ENCODE measurements around the gene OAF. TPM values are rescaled to one million over a fixed set of nuclear protein-coding genes. Genes with fewer than 3 reads are reported as not detected.

OAF gene
- total RNA-seq, result 1 to 10 TPM; 1.7 to 3.6 TPM
- polyA plus RNA-seq (2013, experiment 1 of 2), result 15.1 TPM
- 14.4 TPM for polyA plus RNA-seq (2013, experiment 2 of 2)
- long read RNA-seq, experiment 1, partial matches to known transcripts, result 0 of 1 reads
- long read RNA-seq, experiment 1, other reads (novel, unspliced or antisense), result 0 of 1 reads
- long read RNA-seq, experiment 2, partial matches to known transcripts, result 0 of 4 reads
- long read RNA-seq, experiment 2, other reads (novel, unspliced or antisense), result 1 of 4 reads
- long read RNA-seq, experiment 3, partial matches to known transcripts, result 0 of 1 reads
- long read RNA-seq, experiment 3, other reads (novel, unspliced or antisense), result 1 of 1 reads
- long read RNA-seq, experiment 4, result 0 reads

DNA sequence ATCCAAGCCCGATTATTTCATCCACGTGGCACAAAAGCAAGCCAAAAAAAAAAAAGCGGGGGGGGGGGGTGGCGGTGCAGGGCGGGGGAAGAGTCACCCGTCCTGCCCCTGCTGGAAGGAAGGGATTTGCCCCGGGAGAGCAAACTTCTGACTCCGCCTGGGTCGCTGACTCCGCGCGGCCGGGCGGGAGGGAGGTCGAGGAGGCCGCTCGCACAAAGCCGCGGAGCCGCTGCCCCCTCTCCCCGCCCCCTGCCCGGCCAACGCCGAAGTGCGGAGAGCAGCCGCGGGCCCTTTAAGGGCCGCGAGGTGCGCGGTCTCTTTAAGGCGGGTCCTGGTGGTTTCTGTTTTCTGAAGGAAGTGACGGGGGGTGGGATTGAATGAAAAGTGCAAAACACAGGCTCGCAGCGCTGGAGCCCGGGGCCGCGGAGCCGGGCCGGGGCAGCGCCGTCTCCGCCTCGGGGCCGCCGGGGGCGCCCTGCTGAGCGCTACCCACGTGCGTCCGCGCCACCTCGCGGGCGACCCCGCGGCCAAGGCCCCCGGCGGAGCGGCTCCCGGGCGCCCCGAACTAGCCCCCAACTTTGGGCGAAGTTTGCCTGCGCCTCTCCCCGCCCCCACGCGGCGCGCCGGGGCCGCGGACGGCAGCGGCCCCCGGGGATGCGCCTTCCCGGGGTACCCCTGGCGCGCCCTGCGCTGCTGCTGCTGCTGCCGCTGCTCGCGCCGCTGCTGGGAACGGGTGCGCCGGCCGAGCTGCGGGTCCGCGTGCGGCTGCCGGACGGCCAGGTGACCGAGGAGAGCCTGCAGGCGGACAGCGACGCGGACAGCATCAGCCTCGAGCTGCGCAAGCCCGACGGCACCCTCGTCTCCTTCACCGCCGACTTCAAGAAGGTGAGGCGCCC, at the start of gene OAF:
Gene OAF, plus strand, starts transcription at position 407 of the 896 bp plus-strand sequence. Its CDS starts 248 bp downstream, at position 655.
- TF ChIP-seq CTCF (conservative IDR thresholded peaks at IDR 0.05), result peak; percentile 53
- Histone ChIP-seq H3K36me3 (ENCODE audit: control insufficient read depth, insufficient read depth, low read length) (no peaks in the 10 kb centered on the region), H3K27me3 (ENCODE audit: control insufficient read depth, insufficient read depth, low read length, poor library complexity, severe bottlenecking) (peaks cover 92% of the 10 kb centered on the region), H3K4me3 (ENCODE audit: low read length) (peak within 1 kb of the TSS; percentile 75), H3K27ac (ENCODE audit: low read depth, low read length) (no peak within 1 kb of the TSS), H3K9ac (ENCODE audit: extremely low read depth, low read length, poor library complexity, severe bottlenecking) (no peak within 1 kb of the TSS), H3K9me3 (ENCODE audit: control insufficient read depth, low read length) (no peaks in the 10 kb centered on the region), H3K4me1 (ENCODE audit: control insufficient read depth, insufficient read depth, low read length) (no peaks in the 10 kb centered on the region)
- H3K27me3 Mint-ChIP-seq (ENCODE audit: insufficient read depth), result peaks cover 92% of the 10 kb centered on the region
- 0% methylated on average over 20 to 107 of the region's 108 CpGs for WGBS, 2 experiments (ENCODE audit: insufficient coverage in 1 of 2, insufficient read length in 1 of 2)
- DNase-seq, result peak; percentile 93
- H3K4me3 Mint-ChIP-seq, result peak within 1 kb of the TSS; percentile 67
- peaks cover 18% of the 10 kb centered on the region for H3K4me1 Mint-ChIP-seq
- no peaks in the 10 kb centered on the region for H3K9me3 Mint-ChIP-seq
- no peak within 1 kb of the TSS for H3K27ac Mint-ChIP-seq
- H3K36me3 Mint-ChIP-seq (ENCODE audit: low read depth), result no peaks in the 10 kb centered on the region

GRCh38 chr11:120167659-120168058, 43.2 kb upstream of the OAF start:
- H3K27me3 Mint-ChIP-seq (ENCODE audit: insufficient read depth), result peaks cover 86% of the 10 kb centered on the region

More at GRCh38 chr11:120167659-120168058, 43.2 kb upstream of the OAF start:
- H3K9me3 ChIP-seq (ENCODE audit: control insufficient read depth, low read length), result no peaks in the 10 kb centered on the region
- peaks cover 81% of the 10 kb centered on the region for H3K27me3 ChIP-seq (ENCODE audit: control insufficient read depth, insufficient read depth, low read length, poor library complexity, severe bottlenecking)
- no peak overlapping the region for H3K4me3 ChIP-seq (ENCODE audit: low read length)
- no peak for TF ChIP-seq CTCF (conservative IDR thresholded peaks at IDR 0.05)
- H3K4me3 Mint-ChIP-seq, result no peak overlapping the region
- no peaks in the 10 kb centered on the region for H3K36me3 ChIP-seq (ENCODE audit: control insufficient read depth, insufficient read depth, low read length)
- peaks cover 4% of the 10 kb centered on the region for H3K4me1 Mint-ChIP-seq
- no peak overlapping the region for H3K27ac ChIP-seq (ENCODE audit: low read depth, low read length)
- no peak overlapping the region for H3K27ac Mint-ChIP-seq
- H3K36me3 Mint-ChIP-seq (ENCODE audit: low read depth), result no peaks in the 10 kb centered on the region
- 90 to 93% methylated on average over 10 to 11 of the region's 11 CpGs for WGBS, 2 experiments (ENCODE audit: insufficient coverage in 1 of 2, insufficient read length in 1 of 2)
- DNase-seq, result no peak
- no peak overlapping the region for H3K9ac ChIP-seq (ENCODE audit: extremely low read depth, low read length, poor library complexity, severe bottlenecking)
- no peaks in the 10 kb centered on the region for H3K4me1 ChIP-seq (ENCODE audit: control insufficient read depth, insufficient read depth, low read length)
- H3K9me3 Mint-ChIP-seq, result no peaks in the 10 kb centered on the region
